Measurements from ENCODE around the gene IZUMO4. TPM values are rescaled to one million over a fixed set of nuclear protein-coding genes. Genes with fewer than 3 reads are reported as not detected.

IZUMO4 gene
- total RNA-seq, 2 donors from 2014 or later, result 0.90 to 2.4 TPM

DNA sequence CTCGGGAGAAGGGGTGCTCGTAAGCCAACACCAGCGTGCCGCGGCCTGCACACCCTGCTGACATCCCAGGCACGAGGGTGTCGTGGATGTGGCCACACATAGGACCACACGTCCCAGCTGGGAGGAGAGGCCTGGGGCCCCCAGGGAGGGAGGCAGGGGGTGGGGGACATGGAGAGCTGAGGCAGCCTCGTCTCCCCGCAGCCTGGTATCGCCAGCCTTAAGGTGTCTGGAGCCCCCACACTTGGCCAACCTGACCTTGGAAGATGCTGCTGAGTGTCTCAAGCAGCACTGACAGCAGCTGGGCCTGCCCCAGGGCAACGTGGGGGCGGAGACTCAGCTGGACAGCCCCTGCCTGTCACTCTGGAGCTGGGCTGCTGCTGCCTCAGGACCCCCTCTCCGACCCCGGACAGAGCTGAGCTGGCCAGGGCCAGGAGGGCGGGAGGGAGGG is 2.4 kb downstream of the IZUMO4 start:
- no peak for DNase-seq (ENCODE audit: low spot score)
- intact Hi-C loops (cut with DNase I), result no loop called here

DNA sequence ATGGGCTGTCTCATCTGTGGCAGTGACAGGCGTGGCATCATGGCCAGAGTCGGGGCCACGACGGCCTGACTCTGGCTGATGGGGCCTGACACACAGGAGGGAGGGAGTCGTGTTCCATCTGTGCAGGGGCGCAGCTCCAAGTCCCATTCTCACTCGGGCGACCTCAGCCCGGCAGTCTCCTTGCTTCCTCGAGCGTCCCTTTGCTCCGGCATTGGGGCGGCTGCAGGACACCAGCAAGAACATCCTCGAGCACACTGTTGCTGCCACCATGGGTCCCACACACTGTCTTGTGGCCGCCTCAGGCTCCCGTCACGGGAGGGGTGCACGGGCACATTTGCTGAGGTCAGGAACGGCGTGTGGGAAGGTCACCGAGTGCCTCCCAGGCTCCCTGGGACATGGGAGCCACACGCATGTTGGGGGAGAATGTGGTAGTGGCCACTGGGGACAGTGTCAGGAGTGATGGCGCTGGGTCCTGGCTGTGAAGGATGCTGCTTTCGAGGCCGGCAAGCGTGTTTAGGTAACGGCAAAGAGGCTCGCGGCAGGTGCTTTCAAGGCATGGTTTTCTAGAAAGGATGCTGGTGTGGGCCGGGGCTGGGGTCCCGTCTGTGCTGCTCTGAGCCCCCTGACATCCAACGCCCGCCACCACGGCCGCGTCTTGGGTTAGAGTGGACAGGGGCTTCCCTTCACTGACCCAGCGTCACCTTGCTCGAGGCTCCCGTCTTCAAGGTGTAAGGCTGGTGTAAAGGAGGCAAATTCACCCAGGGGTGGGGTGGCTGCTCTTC is 3.4 kb downstream of the IZUMO4 start:
- DNase-seq (ENCODE audit: low spot score), result no peak
- intact Hi-C loops (cut with DNase I), result no loop called here

DNA sequence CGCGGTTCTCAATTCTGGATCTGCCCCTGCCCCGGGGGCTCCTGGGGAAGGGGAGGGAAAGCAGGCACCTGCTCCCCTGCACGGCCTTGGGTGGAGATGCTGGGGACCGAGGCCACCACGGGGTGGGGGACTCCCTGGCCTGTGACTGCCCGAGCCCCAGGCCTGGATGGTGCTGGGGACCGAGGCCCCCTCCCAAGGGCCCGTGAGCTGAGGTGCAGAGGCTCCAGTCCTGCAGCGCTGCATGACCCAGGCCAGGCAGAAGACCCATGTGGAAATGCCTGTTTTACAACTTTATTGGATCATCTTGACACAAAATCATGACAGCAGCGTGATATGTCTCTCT is 4.0 kb downstream of the IZUMO4 start:
- intact Hi-C loops (cut with DNase I), result no loop called here
- no peak for DNase-seq (ENCODE audit: low spot score)

DNA sequence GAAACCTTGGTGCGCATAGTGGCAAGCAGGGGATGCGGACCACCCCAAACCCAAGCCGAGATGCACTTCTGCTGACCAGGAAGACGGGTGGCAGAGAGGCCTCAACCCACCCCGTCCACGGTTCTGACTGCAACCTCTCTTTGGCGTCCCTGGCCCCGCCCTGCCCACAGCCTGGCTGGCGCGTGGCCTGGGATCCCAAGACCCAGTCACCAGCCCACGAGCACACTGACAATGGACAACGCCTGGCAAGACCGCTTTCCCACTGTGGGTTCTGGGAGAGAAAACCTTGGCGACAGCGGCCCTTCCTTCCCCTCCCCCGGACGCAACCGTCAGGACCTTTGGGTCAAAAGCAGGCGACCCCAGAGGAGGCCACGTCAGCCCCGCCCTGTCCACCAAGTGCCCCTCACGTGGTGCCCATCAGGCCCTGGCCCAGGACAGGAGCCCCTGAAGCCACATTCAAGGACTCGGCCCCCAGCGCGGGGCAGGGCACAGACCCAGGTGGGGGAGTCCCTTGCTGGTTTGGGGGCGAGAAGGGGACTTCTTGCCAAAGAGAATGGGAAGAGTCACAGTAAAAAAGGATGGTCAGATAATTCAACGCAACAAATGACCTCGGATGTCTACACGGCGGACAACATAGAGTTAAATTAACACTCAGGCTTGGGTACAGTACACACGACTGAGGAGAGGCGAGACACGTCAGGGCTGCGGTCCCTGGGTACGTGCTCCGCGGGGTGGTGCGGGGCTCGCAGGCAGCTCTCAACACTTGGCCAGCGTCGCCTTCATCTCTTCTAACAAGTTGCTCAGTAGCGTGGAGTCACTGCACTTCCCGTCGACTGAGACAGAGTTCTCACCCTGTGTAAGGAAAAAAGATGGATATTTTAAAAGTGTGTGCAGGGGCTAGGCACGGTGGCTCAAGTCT is 5.0 kb downstream of the IZUMO4 start:
- no peak for DNase-seq (ENCODE audit: low spot score)
- intact Hi-C loops (cut with DNase I), result no loop called here

DNA sequence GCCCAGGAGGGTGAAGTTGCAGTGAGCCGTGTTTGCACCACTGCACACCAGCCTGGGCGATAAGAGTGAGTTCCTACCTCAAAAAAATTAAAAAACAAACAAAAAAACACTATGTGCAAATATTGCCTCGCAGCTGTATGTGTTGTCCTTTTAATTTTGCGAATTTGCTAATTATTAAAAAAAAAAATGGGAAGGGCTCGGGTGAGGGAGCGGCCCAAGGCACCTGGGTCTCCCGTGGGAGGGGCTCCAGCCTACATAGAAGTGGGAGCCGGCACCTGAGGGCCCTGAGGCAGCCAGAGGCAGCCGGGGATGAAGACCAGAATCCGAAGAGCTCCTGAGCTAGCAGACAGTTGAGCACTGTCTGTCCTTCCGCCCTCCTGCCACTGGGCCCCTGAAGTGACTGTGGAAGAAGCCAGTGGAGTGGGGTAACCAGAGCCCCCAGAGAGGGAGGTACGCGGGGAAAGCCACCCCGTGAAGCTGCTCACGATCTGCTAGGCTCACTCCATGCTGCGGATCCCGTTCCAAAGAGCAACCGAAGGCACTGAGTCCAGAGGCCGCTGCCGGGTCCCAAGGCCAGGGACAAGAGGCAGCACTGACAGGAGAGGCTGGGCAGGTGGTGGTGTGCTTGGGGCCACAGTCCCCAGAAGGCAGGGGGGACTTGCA is 6.5 kb downstream of the IZUMO4 start:
- no peak for DNase-seq (ENCODE audit: low spot score)
- intact Hi-C loops (cut with DNase I), result no loop called here

DNA sequence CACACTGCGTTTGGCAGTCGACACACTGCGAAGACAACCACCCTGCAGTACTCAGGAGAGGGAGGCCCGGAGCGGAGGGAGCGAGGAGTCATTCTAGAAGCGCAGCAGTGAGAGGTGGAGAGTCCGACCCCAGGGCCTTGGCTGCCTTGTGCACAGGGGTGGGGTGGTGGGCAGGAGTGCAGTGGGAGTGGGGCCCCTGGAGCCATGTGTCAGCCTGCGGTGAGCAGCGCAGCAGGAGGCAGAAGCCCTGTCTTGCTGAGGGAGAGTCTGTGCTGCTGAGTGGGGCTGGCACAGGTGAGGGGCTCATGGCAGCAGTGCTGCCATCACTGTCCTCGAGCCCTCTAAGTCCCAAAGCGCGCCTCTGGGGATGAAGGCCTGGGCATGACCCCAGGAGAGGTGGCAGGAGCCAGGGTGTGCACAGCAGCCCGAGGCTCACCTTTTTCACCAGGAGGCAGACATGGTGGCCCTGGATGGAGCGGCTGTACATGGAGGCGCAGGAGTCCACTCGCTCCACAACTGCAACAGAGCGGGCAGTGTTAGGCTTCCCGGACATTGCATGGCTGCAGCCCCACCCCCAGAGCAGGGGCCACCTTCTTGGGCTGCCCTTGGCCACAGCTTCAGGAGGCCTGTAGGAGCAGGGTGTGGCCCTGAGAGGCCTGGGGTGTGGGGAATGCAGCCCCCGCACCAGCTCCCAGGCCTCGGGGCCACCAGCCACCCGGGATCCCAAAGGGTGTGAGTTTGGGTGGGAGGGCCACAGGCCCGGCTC is 11.7 kb downstream of the IZUMO4 start:
- no peak for DNase-seq (ENCODE audit: low spot score)
- intact Hi-C loops (cut with DNase I), result no loop called here

DNA sequence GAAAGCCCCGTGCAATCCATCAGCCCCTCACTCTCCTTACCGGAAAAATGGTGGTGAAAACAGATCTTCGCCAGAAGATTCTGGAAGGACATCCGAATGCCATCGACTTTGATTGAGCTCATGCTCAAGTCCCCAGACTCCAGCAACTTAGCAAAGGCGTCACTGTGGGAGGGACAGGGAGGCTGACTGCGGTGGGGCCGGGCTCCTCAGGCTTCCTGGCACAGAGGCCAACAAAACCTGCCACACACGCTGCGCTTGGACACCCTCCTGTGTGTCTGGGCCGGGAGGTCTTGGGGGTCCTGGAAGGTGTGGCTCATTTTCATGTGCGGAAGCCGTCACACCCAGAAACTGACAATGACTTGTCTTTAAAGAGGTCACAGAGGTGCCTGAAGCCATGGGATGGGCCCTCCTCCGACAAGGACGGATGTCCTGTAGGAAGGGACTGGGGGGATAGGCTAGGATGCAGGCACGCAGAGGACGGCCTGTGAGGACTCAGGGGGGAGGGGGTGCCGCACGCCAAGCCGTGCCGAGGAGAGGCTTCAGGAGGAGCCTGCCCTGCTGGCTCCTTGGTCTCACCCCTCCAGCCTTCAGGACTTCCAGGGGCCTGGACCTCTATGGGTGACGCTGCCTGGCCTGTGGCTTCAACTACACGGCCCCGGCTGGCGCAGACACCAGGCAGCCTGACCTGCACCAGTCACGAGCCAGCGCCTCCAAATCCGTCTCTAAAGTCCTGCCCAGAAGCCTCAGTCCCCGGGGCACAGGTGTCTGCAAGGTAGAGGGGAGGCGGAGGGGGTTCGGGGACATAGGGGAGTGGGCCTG is 12.5 kb downstream of the IZUMO4 start:
- DNase-seq (ENCODE audit: low spot score), result no peak
- intact Hi-C loops (cut with DNase I), result no loop called here

DNA sequence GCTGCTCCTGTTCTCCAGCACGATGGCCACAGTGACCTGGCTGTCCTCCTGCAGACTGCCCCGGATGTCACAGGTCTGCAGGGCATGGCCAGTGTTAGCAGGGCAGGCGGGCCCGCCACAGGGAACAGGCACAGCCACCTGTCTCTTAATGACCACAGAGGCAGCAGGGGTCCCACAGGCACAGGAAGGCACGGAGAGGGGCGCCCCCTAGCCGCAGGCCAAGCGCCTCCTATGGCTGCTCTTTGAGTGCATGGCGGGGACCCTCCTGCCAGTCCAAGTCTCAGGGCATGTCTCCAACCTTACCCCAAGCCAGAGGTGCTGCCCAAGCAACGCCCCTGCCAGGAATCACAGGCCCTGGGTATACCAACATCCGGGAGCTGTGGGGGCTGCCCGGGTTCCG is 14.1 kb downstream of the IZUMO4 start:
- intact Hi-C loops (cut with DNase I), result no loop called here
- DNase-seq (ENCODE audit: low spot score), result no peak

DNA sequence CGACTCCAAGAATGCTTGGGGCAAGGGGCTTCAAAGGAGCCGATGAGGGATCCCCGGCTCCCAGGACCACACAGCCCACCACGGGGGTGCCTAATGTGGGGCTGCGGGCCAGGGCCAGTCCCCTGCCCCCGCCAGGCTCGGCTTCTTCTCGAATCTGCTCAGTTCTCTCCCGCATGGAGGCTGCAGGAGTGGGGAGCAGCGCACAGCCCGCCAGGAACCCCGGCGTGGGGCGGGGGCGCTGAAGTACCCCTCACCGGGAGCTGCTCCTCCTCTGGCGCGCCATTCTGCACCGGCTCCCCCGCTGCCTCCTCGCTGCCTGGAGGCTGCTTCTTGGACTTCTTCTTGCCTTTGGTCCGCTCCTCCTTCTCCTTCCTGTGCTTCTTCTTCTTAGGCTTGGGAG is 14.7 kb downstream of the IZUMO4 start:
- intact Hi-C loops (cut with DNase I), result no loop called here
- DNase-seq (ENCODE audit: low spot score), result no peak

DNA sequence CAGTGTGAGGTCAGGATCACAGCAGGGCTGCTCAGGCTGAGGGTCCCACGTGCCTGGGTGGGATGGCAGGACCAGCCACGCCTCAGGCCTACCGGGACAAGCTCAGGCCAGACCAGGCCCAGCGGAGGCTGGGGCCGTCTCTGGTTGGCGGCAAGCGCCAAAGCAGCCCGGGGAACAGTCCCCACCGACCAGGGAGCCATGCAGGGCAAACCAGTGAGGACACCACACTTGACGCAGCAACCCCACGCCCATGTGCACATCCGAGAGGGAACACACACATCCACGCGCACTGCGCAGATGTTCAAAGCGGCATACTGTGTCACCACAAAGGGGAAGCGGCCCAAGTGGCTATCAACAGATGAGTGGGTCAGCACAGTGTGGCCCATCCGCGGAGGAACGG is 15.2 kb downstream of the IZUMO4 start:
- no peak for DNase-seq (ENCODE audit: low spot score)
- intact Hi-C loops (cut with DNase I), result no loop called here

DNA sequence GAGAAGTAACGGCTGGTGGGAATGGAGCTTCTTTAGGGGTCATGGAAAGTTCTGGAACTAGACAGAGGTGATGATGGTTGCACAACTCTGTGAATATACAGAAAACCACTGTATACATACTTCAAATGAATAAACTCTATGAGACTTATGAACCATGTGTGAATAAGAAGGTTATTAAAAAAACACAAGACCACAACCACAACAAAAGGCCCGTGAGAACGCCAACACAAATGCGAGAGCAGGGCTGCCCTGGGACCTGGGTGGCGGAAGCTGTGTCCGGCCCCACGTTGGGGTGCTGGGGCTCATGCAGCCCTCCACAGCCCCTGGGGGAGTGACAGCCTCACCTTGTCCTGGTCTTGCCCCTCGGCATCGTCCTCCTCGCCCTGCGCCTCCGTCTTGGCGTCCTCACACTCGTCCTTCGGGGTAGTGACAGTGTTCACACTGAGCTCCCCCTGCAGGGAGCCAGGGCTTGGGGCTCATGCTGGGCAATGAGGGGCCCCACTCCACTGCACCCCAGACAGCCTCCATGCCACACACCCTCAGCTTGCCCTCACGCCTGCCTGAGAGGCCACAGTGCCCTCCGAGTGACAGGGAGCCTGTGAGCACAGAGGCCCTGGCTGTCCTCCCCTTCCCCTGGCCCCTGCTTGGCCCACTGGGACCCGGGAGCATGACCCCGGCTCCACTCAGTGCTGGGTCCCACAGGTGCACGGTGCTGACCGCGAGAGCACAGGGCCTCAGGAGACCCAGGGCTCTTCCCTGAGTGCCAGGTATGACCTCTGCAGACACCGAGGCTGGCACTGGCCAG is 16.0 kb downstream of the IZUMO4 start:
- DNase-seq (ENCODE audit: low spot score), result no peak
- intact Hi-C loops (cut with DNase I), result no loop called here

DNA sequence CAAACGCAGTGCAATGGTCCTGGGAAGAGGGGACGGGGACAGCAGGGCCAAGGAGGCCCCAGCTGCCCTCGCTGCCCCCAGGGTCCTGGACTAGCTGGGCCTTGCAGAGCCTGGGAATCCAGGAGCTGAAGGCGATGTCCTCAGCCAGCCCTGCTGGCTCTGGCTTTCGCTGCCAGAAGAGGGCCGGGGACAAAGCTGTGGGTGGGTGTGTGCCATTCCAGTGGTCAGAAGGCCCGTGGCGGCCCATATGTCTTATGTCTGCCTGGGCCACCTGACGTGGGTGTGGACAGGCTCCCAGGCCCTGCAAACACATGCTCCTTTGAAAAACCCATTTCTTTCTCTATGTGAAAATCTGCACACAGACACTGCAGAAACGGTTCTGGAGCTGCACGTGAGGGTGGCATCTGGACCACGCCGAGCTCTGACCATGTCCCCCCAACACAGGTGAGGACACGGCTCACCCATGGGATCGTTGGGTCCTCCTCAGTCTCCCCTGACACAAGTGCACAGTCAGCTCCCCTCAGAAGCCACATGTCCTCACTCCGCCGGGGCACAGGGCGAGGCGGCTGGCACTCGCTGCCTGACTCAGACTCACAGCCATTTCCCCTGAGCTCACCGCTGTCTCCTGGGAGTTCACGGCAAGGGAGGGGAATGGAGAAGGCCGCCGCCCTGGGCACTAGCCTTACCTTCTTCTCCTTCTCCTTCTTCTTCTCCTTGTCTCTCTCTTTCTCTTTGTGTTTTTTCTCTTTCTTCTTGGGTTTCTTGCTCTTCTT is 16.9 kb downstream of the IZUMO4 start:
- intact Hi-C loops (cut with DNase I), result no loop called here
- DNase-seq (ENCODE audit: low spot score), result no peak

DNA sequence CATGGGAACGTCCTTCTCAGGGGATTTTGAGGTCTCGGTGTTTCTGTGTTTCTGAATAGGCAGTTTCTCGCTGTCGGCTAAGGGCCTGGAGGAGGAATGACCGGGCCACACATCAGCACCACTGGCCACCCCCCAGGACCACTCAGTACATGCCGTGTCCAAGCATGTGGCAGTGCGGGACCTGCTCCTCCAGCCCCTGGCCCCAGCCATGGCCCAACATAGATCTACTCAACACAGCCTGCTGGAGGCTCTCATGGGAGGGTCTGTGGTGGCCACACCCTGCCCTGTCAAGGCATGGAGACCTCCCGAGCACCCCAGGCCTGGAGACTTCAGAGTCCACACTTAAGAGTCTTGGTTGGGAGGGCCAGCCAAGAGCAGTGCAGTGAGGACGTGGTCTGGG is 17.5 kb downstream of the IZUMO4 start:
- intact Hi-C loops (cut with DNase I), result no loop called here
- no peak for DNase-seq (ENCODE audit: low spot score)

DNA sequence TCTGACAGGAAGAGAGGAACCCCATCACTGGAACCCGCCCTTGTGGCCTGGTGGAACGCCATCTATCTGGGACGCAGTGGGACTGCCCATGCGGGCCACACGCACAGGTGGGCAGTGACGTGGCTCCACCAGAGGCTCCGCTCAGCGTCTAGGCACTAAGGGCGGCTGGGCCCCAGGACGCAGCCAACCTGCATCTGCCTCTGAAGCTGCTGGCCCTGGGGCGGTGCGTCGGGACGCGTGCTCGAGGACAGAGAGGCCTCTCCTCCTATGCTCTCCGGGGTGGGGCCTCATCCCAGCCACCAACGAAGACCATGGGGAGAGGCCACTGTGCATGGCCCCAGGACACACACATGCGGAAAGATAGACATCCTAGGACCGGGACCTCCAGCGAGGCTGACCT is 18.1 kb downstream of the IZUMO4 start:
- no peak for DNase-seq (ENCODE audit: low spot score)
- intact Hi-C loops (cut with DNase I), result no loop called here

DNA sequence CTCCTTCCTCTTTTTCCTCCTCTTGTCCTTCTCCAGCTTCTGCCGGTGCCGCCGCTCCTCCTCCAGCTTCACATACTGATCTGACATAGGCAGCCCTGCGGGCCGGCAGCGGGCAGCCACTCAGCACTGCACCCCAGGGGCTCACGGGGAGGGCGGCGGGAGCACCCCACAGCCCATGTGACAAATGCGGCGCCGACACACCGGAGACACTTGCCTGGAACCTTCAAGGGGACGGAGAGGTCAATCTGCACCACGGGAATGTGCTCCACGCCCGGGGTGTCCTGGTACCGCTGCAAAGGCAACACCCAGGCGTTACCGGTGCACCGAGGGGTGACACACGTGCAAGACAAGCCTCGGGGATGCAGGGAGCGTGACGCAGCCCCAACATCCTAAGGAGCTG is 18.6 kb downstream of the IZUMO4 start:
- no peak for DNase-seq (ENCODE audit: low spot score)
- intact Hi-C loops (cut with DNase I), result no loop called here

DNA sequence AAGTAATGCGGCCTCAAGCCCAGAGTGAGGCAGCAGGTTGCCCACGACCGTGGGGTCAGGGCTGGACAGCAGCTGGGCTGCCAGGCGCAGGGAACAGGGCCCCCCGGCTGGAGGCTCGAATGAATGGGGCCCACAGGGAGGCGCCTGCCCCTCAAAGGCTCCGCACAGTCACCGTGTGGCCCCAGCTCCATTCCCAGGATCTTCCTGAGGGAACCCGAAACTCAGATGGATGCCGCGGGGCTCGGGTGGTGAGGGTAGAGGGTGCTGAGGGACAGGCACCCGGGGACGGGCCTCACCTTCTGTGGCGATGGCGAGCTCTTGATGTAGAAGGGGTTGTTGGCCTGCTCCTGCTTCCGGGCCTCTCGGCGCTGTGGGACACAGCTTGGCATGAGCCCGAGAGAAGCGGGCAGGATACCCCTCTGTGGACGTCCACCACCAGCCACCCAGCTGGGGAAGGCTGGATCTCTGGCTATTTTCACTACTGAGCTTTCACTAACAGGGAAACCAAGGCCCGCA is 19.3 kb downstream of the IZUMO4 start:
- intact Hi-C loops (cut with DNase I), result no loop called here
- no peak for DNase-seq (ENCODE audit: low spot score)

DNA sequence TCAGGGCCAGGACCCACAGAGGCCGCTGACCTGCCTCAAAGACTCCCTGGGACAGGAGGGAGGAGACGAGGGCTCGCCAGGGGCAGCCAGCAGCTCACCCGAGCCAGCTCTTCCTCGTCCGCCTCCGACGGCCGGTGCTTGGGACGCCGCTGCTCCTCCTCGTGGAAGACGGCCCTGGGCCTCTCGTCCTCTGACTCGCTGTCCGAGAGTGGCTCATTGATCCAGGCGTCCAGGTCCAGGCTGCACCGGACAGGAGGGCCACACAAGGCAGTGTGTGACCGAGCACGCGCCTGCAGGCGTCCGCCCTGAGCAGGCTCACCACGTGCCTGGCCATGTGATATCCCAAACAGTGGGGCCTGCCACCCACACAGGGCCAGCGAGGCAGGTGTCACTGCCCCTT is 19.8 kb downstream of the IZUMO4 start:
- DNase-seq (ENCODE audit: low spot score), result no peak
- intact Hi-C loops (cut with DNase I), result no loop called here

Measured in posterior vena cava (tissue), 2 donors.